Measurements from ENCODE around the gene PTGER2. TPM values are rescaled to one million over a fixed set of nuclear protein-coding genes. Genes with fewer than 3 reads are reported as not detected.

The PTGER2 gene
- total RNA-seq, 4 donors from 2014 or later: 0.15 to 3.6 (median 2.0) TPM

DNA sequence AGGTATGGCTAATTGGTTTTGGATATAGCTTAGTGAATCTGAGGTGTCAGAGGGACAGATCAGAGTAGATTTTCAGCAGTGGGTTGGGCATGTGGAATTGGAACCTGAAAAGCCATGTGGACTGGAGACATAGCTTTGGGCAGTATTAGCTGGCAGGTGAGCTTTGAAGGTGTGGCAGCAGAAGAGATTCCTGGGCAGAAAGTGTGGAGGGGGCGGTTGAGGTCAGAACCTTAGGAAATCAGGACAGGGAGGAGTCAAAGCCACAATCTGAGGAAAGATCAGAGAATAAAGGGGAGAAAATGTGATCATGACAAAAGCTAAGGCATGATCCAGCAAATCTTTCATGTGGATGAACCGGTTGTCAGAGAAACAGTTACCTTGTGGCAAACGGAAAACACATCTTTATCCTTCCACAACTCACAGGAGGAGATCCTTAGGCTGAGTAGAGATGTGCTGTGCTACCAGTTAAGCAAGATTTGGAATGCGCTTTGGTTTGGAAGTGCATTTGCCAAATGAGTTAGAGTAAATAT, 56.4 kb downstream of the PTGER2 start:
- DNase-seq (ENCODE audit: low spot score in 2 of 2): no peak
- 46 to 58% methylated on average over 4 of the region's 4 CpGs for WGBS, 2 donors
- TF ChIP-seq, protein P1, sequence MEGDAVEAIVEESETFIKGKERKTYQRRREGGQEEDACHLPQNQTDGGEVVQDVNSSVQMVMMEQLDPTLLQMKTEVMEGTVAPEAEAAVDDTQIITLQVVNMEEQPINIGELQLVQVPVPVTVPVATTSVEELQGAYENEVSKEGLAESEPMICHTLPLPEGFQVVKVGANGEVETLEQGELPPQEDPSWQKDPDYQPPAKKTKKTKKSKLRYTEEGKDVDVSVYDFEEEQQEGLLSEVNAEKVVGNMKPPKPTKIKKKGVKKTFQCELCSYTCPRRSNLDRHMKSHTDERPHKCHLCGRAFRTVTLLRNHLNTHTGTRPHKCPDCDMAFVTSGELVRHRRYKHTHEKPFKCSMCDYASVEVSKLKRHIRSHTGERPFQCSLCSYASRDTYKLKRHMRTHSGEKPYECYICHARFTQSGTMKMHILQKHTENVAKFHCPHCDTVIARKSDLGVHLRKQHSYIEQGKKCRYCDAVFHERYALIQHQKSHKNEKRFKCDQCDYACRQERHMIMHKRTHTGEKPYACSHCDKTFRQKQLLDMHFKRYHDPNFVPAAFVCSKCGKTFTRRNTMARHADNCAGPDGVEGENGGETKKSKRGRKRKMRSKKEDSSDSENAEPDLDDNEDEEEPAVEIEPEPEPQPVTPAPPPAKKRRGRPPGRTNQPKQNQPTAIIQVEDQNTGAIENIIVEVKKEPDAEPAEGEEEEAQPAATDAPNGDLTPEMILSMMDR (IDR thresholded peaks at IDR 0.05): no peak
- TF ChIP-seq POLR2A (IDR thresholded peaks at IDR 0.05): no peak
- intact Hi-C loops (cut with DNase I; ENCODE audit: low total_unique reads): no loop called here
- H3K4me3 ChIP-seq (ENCODE audit: low read depth, poor library complexity, severe bottlenecking): no peak overlapping the region

DNA sequence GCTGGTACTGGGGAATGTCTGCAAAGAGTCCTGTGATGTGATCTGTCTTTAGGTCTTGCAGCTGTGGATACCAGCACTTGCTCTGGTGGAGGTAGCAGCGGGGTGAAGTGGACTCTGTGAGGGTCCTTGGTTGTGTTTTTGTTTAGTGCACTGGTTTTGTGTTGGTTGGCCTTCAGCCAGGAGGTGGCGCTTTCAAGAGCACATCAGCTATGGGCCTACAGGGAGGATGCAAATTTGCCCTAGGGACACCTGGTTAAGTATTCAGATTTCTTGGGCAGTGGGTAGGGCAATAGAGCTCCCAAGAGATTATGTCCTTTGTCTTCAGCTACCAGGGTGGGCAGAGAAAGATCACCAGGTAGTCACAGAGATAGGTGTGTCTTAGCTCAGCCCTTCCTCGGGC, 63.8 kb downstream of the PTGER2 start:
- intact Hi-C loops (cut with DNase I; ENCODE audit: low total_unique reads): no loop called here
- TF ChIP-seq POLR2A (IDR thresholded peaks at IDR 0.05): no peak
- TF ChIP-seq, protein P1 (IDR thresholded peaks at IDR 0.05): no peak
- H3K4me3 ChIP-seq (ENCODE audit: low read depth, poor library complexity, severe bottlenecking): no peak overlapping the region
- 85 to 86% methylated on average over 3 of the region's 3 CpGs for WGBS, 2 donors
- DNase-seq (ENCODE audit: low spot score in 2 of 2): no peak

Other genes with a start within 250 kb of the PTGER2 start
- 1 to 10 TPM in 2 of 4 donors, under 1 TPM in 2; 0.17 to 3.0 (median 1.1) TPM for gene NID2, start 245.3 kb upstream of the PTGER2 start, total RNA-seq
- 1 to 10 TPM in 1 of 4 donors, under 1 TPM in 2, not detected in 1; 0.65 to 2.8 (median 0.88) TPM for gene PTGDR, start 46.6 kb upstream of the PTGER2 start, total RNA-seq
- 1 to 10 TPM; 7.1 to 8.2 (median 8.1) TPM for gene TXNDC16, start 238.2 kb downstream of the PTGER2 start, total RNA-seq
- under 1 TPM; 0.08 to 0.96 (median 0.19) TPM for gene GPR137C, start 238.5 kb downstream of the PTGER2 start, total RNA-seq

All from lower leg skin (tissue), 4 donors.